IMR-90 (cell line): ENCODE results near the gene TSPYL4. TPM values are rescaled to one million over a fixed set of nuclear protein-coding genes. Genes with fewer than 3 reads are reported as not detected.

Experiments
- ATAC-seq: fragments of 200-7000 bp; cut with Tn5 transposase; 2 replicates; pipeline ENCODE4 v1.9.1; 2020; ENCODE audit warnings: low read depth, mild to moderate bottlenecking, moderate library complexity
- BruUV-seq: library from RNA; stranded (reverse); fragments of 400-500 nt; replicated peaks from 2 replicates; lab custom pipeline; 2021; lab: Mats Ljungman, UMichigan
- CTCF ChIA-PET: fragments of 300-600 bp; formaldehyde crosslinking; extraction: SDS; loops from one replicate; lab custom pipeline; 2021; ENCODE audit warnings: antibody characterized with exemption; lab: Yijun Ruan, JAX
- POLR2A ChIA-PET: fragments of 300-600 bp; sonication (Branson Sonifier 250); formaldehyde crosslinking; loops from one replicate; lab custom pipeline; 2022; ENCODE audit warnings: antibody characterized with exemption; ENCODE audit not compliant: unreplicated experiment; lab: Charles Lee
- DNase-seq: peaks from one replicate; pipeline ENCODE4 v3.0.0; 2013
- H2AFZ ChIP-seq: replicated peaks from 2 replicates; pipeline ENCODE3; 2013; ENCODE audit warnings: low read length, mild to moderate bottlenecking; ENCODE audit not compliant: poor library complexity
- H2AK5ac ChIP-seq: 2 replicates; pipeline ENCODE4 v1.6.1; 2013; ENCODE audit warnings: low read depth, low read length, inconsistent platforms
- H2AK9ac ChIP-seq: replicated peaks from 2 replicates; pipeline ENCODE3; 2013; ENCODE audit warnings: mild to moderate bottlenecking, low read depth, low read length, moderate library complexity; ENCODE audit not compliant: poor library complexity
- H2BK120ac ChIP-seq: 2 replicates; pipeline ENCODE4 v1.6.1; 2013; ENCODE audit warnings: low read depth, low read length, inconsistent platforms
- H2BK15ac ChIP-seq: 3 replicates; pipeline ENCODE4 v1.6.1; 2013; ENCODE audit warnings: low read depth, low read length, inconsistent platforms
- H2BK20ac ChIP-seq: 2 replicates; pipeline ENCODE4 v1.6.1; 2013; ENCODE audit warnings: low read depth, mild to moderate bottlenecking, inconsistent platforms, low read length, moderate library complexity
- H2BK5ac ChIP-seq: 2 replicates; pipeline ENCODE4 v1.6.1; 2013; ENCODE audit warnings: mild to moderate bottlenecking, low read depth, low read length, inconsistent platforms; ENCODE audit not compliant: poor library complexity, severe bottlenecking
- H3K14ac ChIP-seq: replicated peaks from 2 replicates; pipeline ENCODE4 v1.6.1; 2013; ENCODE audit warnings: low read depth, low read length, inconsistent platforms
- H3K18ac ChIP-seq: 2 replicates; pipeline ENCODE4 v1.6.1; 2013; ENCODE audit warnings: low read depth, low read length, control low read depth
- H3K23ac ChIP-seq: 2 replicates; pipeline ENCODE4 v1.6.1; 2013; ENCODE audit warnings: low read depth, low read length, inconsistent platforms
- H3K27ac ChIP-seq: 2 replicates; pipeline ENCODE4 v1.5.1; 2013; ENCODE audit warnings: mild to moderate bottlenecking, control low read depth, low read length; ENCODE audit not compliant: insufficient read depth
- H3K27me3 ChIP-seq: 2 replicates; pipeline ENCODE4 v1.6.1; 2013; ENCODE audit warnings: low read length; ENCODE audit not compliant: control insufficient read depth, insufficient read depth
- H3K36me3 ChIP-seq: 2 replicates; pipeline ENCODE4 v1.6.1; 2013; ENCODE audit warnings: low read length, mixed read lengths; ENCODE audit not compliant: control insufficient read depth, insufficient read depth
- H3K4ac ChIP-seq: 2 replicates; pipeline ENCODE4 v1.6.1; 2013; ENCODE audit warnings: low read depth, low read length, inconsistent platforms
- H3K4me1 ChIP-seq: 2 replicates; pipeline ENCODE4 v1.6.1; 2013; ENCODE audit warnings: low read length, mixed read lengths; ENCODE audit not compliant: control insufficient read depth, insufficient read depth
- H3K4me2 ChIP-seq: 2 replicates; pipeline ENCODE4 v1.6.1; 2013; ENCODE audit warnings: low read depth, mild to moderate bottlenecking, control low read depth, low read length, moderate library complexity
- H3K4me3 ChIP-seq: 2 replicates; pipeline ENCODE4 v1.5.1; 2013; ENCODE audit warnings: low read depth, mild to moderate bottlenecking, control low read depth, low read length, moderate library complexity; ENCODE audit not compliant: insufficient read depth
- H3K56ac ChIP-seq: 2 replicates; pipeline ENCODE4 v1.6.1; 2013; ENCODE audit warnings: low read length, inconsistent platforms; ENCODE audit not compliant: insufficient read depth; ENCODE audit errors: extremely low read depth
- H3K79me1 ChIP-seq, 2 experiments: 2 replicates each; pipeline ENCODE4 v1.6.1; 2013; ENCODE audit warnings: low read length in 2 of 2, inconsistent platforms in 1 of 2, low read depth in 1 of 2
- H3K9ac ChIP-seq: 2 replicates; pipeline ENCODE4 v1.6.1; 2013; ENCODE audit warnings: low read depth, low read length, control low read depth
- H3K9me1 ChIP-seq: 2 replicates; pipeline ENCODE4 v1.6.1; 2013; ENCODE audit warnings: low read length, inconsistent platforms; ENCODE audit not compliant: insufficient read depth
- H3K9me3 ChIP-seq: 2 replicates; pipeline ENCODE4 v1.6.1; 2013; ENCODE audit warnings: low read length; ENCODE audit not compliant: control insufficient read depth, insufficient read depth
- H4K20me1 ChIP-seq: 2 replicates; pipeline ENCODE4 v1.6.1; 2013; ENCODE audit warnings: low read length, inconsistent platforms; ENCODE audit not compliant: insufficient read depth
- H4K5ac ChIP-seq: 2 replicates; pipeline ENCODE4 v1.6.1; 2013; ENCODE audit warnings: mild to moderate bottlenecking, low read depth, low read length, control low read depth
- H4K8ac ChIP-seq, 2 experiments: 2 replicates each; pipeline ENCODE4 v1.6.1; 2013; ENCODE audit warnings: low read depth in 2 of 2, low read length in 2 of 2, control low read depth in 1 of 2, inconsistent platforms in 1 of 2
- H4K91ac ChIP-seq: 2 replicates; pipeline ENCODE4 v1.6.1; 2013; ENCODE audit warnings: low read depth, low read length, inconsistent platforms; ENCODE audit not compliant: insufficient read depth
- CEBPB ChIP-seq: IDR thresholded peaks from 2 replicates; pipeline ENCODE4 v1.6.1; 2012; ENCODE audit warnings: low read depth, low read length, improper control_type of control experiment
- MAFK ChIP-seq: IDR thresholded peaks from 2 replicates; pipeline ENCODE4 v1.6.1; 2012; ENCODE audit warnings: low read depth, low read length, improper control_type of control experiment
- WGBS, 2 experiments: methylation state at CpG; one replicate each; pipeline versions ENCODE4 v1.1.5 to v1.1.7; 2013; ENCODE audit warnings: missing lambda C conversion rate in 2 of 2; ENCODE audit not compliant: insufficient read length in 1 of 2; ENCODE audit errors: extremely low coverage in 2 of 2; 5-methylcytosine and 5-hydroxymethylcytosine counted together
- dilution Hi-C: fragments of 300-500 bp; cut with HindIII; formaldehyde crosslinking; loops from one replicate; pipeline ENCODE4 v1.14.3; 2018; ENCODE audit warnings: low sequenced_read_pairs; ENCODE audit not compliant: unreplicated experiment
- in situ Hi-C: fragments of 300-500 bp; cut with MboI; formaldehyde crosslinking; loops from 3 replicates; pipeline ENCODE4 v1.14.3; 2019; ENCODE audit warnings: low sequenced_read_pairs, inconsistent platforms, mixed read lengths
- intact Hi-C: fragments of 100-400 bp; cut with micrococcal nuclease; formaldehyde crosslinking; loops from 2 replicates; pipeline ENCODE4 v1.10.0; 2022
- polyA plus RNA-seq, 3 experiments: library from polyadenylated mRNA; depleted of rRNA; stranded (reverse); fragments of >200 nt; gene quantifications; 2 replicates each; pipeline ENCODE4 v1.2.3, GENCODE V29; 2012; ENCODE audit warnings: low replicate concordance in 1 of 3
- total RNA-seq: library from RNA; depleted of rRNA; stranded (reverse); fragments of >200 nt; gene quantifications from 2 replicates; pipeline ENCODE4 v1.2.3, GENCODE V29; 2012

The TSPYL4 gene
- total and polyA plus RNA-seq, 2 of the 4 experiments (the other 2 are of a cell fraction): 22.0 to 29.9 TPM

GRCh38 chr6:116292553-116292952 is 38.7 kb upstream of the TSPYL4 start:
- CTCF ChIA-PET: interaction anchor here (0.5 kb wide), 1 partner anchor 119 kb away, joined by 5 read pairs; no protein-coding TSS in a partner anchor
- POLR2A ChIA-PET: no interaction called here
- Histone ChIP-seq H3K18ac (no peak overlapping the region), H3K4me2 (no peak overlapping the region), H2AK9ac (no peak overlapping the region), H4K91ac (no peak overlapping the region), H3K9ac (no peak overlapping the region), H3K27me3 (no peaks in the 10 kb centered on the region), H4K5ac (no peak overlapping the region), H3K4me3 (no peak overlapping the region), H2BK15ac (no peak overlapping the region), H3K9me3 (no peaks in the 10 kb centered on the region), H3K14ac (no peak overlapping the region), H4K8ac (no peak overlapping the region), H3K4me1 (no peaks in the 10 kb centered on the region; the same call in 1 of the 2 replicates), H3K56ac (no peak overlapping the region), H3K27ac (no peak overlapping the region), H2AFZ (no peak overlapping the region), H4K20me1 (no peaks in the 10 kb centered on the region), H3K9me1 (no peaks in the 10 kb centered on the region), H3K4ac (no peak overlapping the region), H2AK5ac (no peak overlapping the region), H2BK20ac (no peak overlapping the region), H2BK120ac (no peak overlapping the region), H3K23ac (no peak overlapping the region), H2BK5ac (no peak overlapping the region), H3K79me1 (peaks cover 0 to 3% of the 10 kb centered on the region in 2 experiments; a peak in 2 of 4 replicates), H3K36me3 (no peaks in the 10 kb centered on the region)
- in situ Hi-C loops (loop anchor here (10.0 to 25.0 kb wide), 2 partner anchors 145 to 242 kb away; no protein-coding TSS in a partner anchor), intact Hi-C loops (no loop called here), dilution Hi-C loops (no loop called here)
- ATAC-seq (no peak), DNase-seq (no peak)
- WGBS, 2 experiments: no CpG with 5 or more reads among the region's 1 CpG
- BruUV-seq: no TSS peak
- TF ChIP-seq MAFK (no peak), CEBPB (peak; percentile 54)
